Uterus (tissue), 2 donors: ENCODE measurements around the gene WBP1L.

Source experiments
- CTCF ChIP-seq, 4 experiments: fragments of 200-600 bp in 2 of 4; fragments of 450-650 bp in 2 of 4; sonication (generic) in 2 of 4; IDR thresholded peaks; one replicate each; pipeline ENCODE4 v1.5.1; 2016 to 2019; ENCODE audit warnings: antibody characterized with exemption in 4 of 4, mild to moderate bottlenecking in 2 of 4, moderate library complexity in 1 of 4
- POLR2A ChIP-seq, 2 donors: fragments of 450-650 bp; IDR thresholded peaks; one replicate each; pipeline ENCODE4 v1.6.1; 2016; ENCODE audit warnings: antibody characterized with exemption in 2 of 2, mild to moderate bottlenecking in 1 of 2, moderate library complexity in 1 of 2

- TF ChIP-seq POLR2A (IDR thresholded peaks at IDR 0.05) (no peak), CTCF (IDR thresholded peaks at IDR 0.05) (no peak)
These were observed 8.7 kb downstream of the WBP1L start for GRCh38 chr10:102752266-102752930.
